ENCODE data around the gene BTN1A1. TPM values are rescaled to one million over a fixed set of nuclear protein-coding genes. Genes with fewer than 3 reads are reported as not detected.
A peak's percentile ranks its signal among the peaks of the same experiment; 100 is the strongest.

BTN1A1 gene
- total and polyA plus RNA-seq, 8 donors = not detected

- 4 to 10% (median 8%) methylated on average over 34 to 42 of the region's 42 CpGs for WGBS, 5 donors
- Histone ChIP-seq H3K4me3 (peak overlapping the region; percentile 45 to 57 (median 52)), H3K27ac (peak overlapping the region in 2 of 5 donors; percentile 31 to 61), H3K9me3 (no peaks in the 10 kb centered on the region), H3K4me1 (peaks cover 15 to 40% (median 25%) of the 10 kb centered on the region in 4 donors), H3K27me3 (no peaks in the 10 kb centered on the region), H3K36me3 (peaks cover 5 to 10% (median 8%) of the 10 kb centered on the region in 4 donors)
- intact Hi-C loops (cut with DNase I; ENCODE audit: low total_unique reads) = no loop called here
- TF ChIP-seq CTCF (IDR thresholded peaks at IDR 0.05) (no peak), POLR2AphosphoS5 (IDR thresholded peaks at IDR 0.05) (no peak), EP300 (IDR thresholded peaks at IDR 0.05) (no peak), POLR2A (IDR thresholded peaks at IDR 0.05) (no peak)
- peak; percentile 40 to 89 for DNase-seq
Observed at GRCh38 chr6:26550250-26550993, 50.3 kb downstream of the BTN1A1 start.

DNA sequence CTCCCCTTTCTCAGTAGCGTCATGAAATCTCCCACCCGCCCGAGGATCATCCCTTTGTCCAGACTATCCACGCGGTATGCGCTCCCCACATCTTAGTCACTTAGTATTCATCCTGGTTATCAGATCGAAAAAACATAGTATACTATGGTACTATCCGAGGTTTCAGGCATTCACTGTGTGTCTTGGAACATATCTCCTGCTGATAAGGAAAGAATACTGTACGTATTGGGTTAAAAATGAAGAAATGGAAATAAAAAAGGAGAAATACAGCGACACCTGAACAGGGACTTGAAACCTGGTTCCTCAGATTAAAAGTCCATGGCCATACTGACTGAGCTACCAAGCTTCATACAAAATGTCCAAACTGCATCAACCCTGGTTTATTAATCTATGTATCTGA is 52.1 kb downstream of the BTN1A1 start:
- Histone ChIP-seq H3K36me3 (no peaks in the 10 kb centered on the region), H3K9me3 (no peaks in the 10 kb centered on the region), H3K4me1 (peaks cover 15 to 40% (median 25%) of the 10 kb centered on the region in 4 donors), H3K4me3 (no peak overlapping the region), H3K27me3 (no peaks in the 10 kb centered on the region), H3K27ac (no peak overlapping the region)
- TF ChIP-seq POLR2A (IDR thresholded peaks at IDR 0.05) (no peak), EP300 (IDR thresholded peaks at IDR 0.05) (no peak), POLR2AphosphoS5 (IDR thresholded peaks at IDR 0.05) (no peak), CTCF (IDR thresholded peaks at IDR 0.05) (no peak)
- DNase-seq = no peak
- intact Hi-C loops (cut with DNase I; ENCODE audit: low total_unique reads) = no loop called here
- 82 to 87% (median 85%) methylated on average over 10 of the region's 10 CpGs for WGBS, 5 donors

GRCh38 chr6:26552640-26553188 is 52.6 kb downstream of the BTN1A1 start:
- Histone ChIP-seq H3K27me3 (no peaks in the 10 kb centered on the region), H3K4me1 (peaks cover 15 to 40% (median 25%) of the 10 kb centered on the region in 4 donors), H3K27ac (peak overlapping the region in 4 of 5 donors; percentile 47 to 87 (median 82)), H3K9me3 (no peaks in the 10 kb centered on the region), H3K4me3 (peak overlapping the region; percentile 38 to 54 (median 47)), H3K36me3 (no peaks in the 10 kb centered on the region)
- DNase-seq = no peak
- no peak for TF ChIP-seq POLR2A (IDR thresholded peaks at IDR 0.05)
- no peak for TF ChIP-seq EP300 (IDR thresholded peaks at IDR 0.05)
- no peak for TF ChIP-seq POLR2AphosphoS5 (IDR thresholded peaks at IDR 0.05)
- TF ChIP-seq CTCF (IDR thresholded peaks at IDR 0.05) = no peak
- intact Hi-C loops (cut with DNase I; ENCODE audit: low total_unique reads) = no loop called here
- 48 to 58% (median 49%) methylated on average over 11 of the region's 11 CpGs for WGBS, 5 donors

- no peaks in the 10 kb centered on the region for H3K36me3 ChIP-seq
- peak overlapping the region in 4 of 5 donors; percentile 47 to 87 (median 82) for H3K27ac ChIP-seq
- intact Hi-C loops (cut with DNase I; ENCODE audit: low total_unique reads) = no loop called here
- peak; percentile 72 to 89 for DNase-seq
- no peaks in the 10 kb centered on the region for H3K9me3 ChIP-seq
- TF ChIP-seq POLR2AphosphoS5 (IDR thresholded peaks at IDR 0.05) (peak in 1 of 3 donors; percentile 36), CTCF (IDR thresholded peaks at IDR 0.05) (no peak), POLR2A (IDR thresholded peaks at IDR 0.05) (no peak)
- WGBS, 5 donors = 0 to 2% (median 1%) methylated on average over 13 of the region's 13 CpGs
- no peaks in the 10 kb centered on the region for H3K27me3 ChIP-seq
- peaks cover 15 to 40% (median 25%) of the 10 kb centered on the region in 4 donors for H3K4me1 ChIP-seq
- H3K4me3 ChIP-seq = peak overlapping the region; percentile 38 to 54 (median 47)
Observed at GRCh38 chr6:26553264-26553634, 53.1 kb downstream of the BTN1A1 start.
